Retinal pigment epithelial cell (primary cell): Measurements from ENCODE around the gene PPP6C.
"Not testable (repeated sequence)": the region's sequence is repeated elsewhere in the genome, so short reads cannot be mapped to it uniquely, and the experiment has no call there.

Experiments used
- DNase-seq: peaks from one replicate; pipeline ENCODE4 v3.0.0-alpha.2; 2010; ENCODE audit warnings: low read depth
- H3K4me3 ChIP-seq: 2 replicates; pipeline ENCODE4 v1.5.1; 2011; ENCODE audit warnings: mild to moderate bottlenecking, low read length, control low read depth, moderate library complexity
- CTCF ChIP-seq: conservative IDR thresholded peaks from 2 replicates; pipeline ENCODE4 v1.5.1; 2011; ENCODE audit warnings: low read depth, low read length, control low read depth, inconsistent platforms

Gene PPP6C

GRCh38 chr9:125119643-125120286 lies 69.8 kb downstream of the PPP6C start:
- peak; percentile 23 for TF ChIP-seq CTCF
- no peak overlapping the region for H3K4me3 ChIP-seq
- DNase-seq = no peak

- not testable (repeated sequence) for H3K4me3 ChIP-seq, DNase-seq
Observed at GRCh38 chr9:125118696-125119095, 70.9 kb downstream of the PPP6C start.

- not testable (repeated sequence) for DNase-seq, H3K4me3 ChIP-seq
Observed at GRCh38 chr9:125114503-125114902, 75.1 kb downstream of the PPP6C start.

- no peak for DNase-seq
- H3K4me3 ChIP-seq = no peak overlapping the region
- TF ChIP-seq CTCF = no peak
Observed at GRCh38 chr9:125110464-125110863, 79.1 kb downstream of the PPP6C start.

- H3K4me3 ChIP-seq = not testable (repeated sequence)
Observed at GRCh38 chr9:125108541-125108940, 81.1 kb downstream of the PPP6C start.

GRCh38 chr9:125106285-125106893 lies 83.2 kb downstream of the PPP6C start:
- no peak for TF ChIP-seq CTCF
- no peak overlapping the region for H3K4me3 ChIP-seq
- no peak for DNase-seq

More at GRCh38 chr9:125108541-125108940, 81.1 kb downstream of the PPP6C start:
- DNase-seq = not testable (repeated sequence)

GRCh38 chr9:125103770-125104460 lies 85.7 kb downstream of the PPP6C start:
- no peak for DNase-seq
- H3K4me3 ChIP-seq = no peak overlapping the region
- no peak for TF ChIP-seq CTCF

- no peak overlapping the region for H3K4me3 ChIP-seq
- DNase-seq = no peak
- no peak for TF ChIP-seq CTCF
Observed at GRCh38 chr9:125103021-125103420, 86.6 kb downstream of the PPP6C start.
